Measurements from ENCODE around the gene EIF4H. TPM values are rescaled to one million over a fixed set of nuclear protein-coding genes. Genes with fewer than 3 reads are reported as not detected.

Gene EIF4H
- total and polyA plus RNA-seq, 4 donors, result 125 to 250 (median 223) TPM

DNA sequence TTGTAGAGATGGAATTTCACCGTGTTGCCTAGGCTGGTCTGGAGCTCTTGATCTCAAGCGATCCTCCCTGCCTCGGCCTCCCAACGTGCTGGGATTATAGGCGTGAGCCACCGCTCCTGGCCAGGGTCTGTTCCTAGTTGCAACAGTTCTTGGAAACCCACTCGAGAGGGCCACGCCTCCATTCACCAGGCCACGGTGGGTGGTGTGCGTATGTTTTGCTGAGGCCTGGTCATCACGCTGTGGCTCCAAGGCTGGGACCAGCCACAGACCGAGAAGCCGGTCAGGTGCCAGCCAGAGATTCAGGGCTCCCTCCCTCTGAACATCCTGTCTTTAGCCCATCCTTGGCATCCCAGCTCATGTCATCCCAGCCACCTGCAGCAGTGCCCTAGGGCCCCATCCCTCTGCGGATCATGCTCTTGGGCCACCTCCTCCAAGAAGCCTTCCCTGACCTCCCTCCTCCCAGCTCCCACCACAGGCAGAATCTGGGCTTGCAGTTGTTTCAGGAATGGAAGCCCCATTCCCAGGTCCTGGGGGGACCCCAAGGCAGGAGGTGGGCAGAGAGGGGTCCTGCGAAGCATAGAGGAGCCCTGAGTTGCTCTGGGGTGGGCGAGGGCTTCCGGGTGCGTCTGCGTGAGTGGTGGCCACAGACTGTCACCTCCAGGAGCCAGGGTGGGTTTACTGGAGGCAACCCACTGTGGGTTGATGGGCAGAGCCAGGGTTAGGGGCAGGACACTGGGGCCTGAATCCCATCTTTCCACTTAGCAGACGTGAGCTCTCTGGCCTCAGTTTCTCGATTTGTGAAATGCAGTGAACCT lies 40.9 kb downstream of the EIF4H start:
- TF ChIP-seq, protein P1, sequence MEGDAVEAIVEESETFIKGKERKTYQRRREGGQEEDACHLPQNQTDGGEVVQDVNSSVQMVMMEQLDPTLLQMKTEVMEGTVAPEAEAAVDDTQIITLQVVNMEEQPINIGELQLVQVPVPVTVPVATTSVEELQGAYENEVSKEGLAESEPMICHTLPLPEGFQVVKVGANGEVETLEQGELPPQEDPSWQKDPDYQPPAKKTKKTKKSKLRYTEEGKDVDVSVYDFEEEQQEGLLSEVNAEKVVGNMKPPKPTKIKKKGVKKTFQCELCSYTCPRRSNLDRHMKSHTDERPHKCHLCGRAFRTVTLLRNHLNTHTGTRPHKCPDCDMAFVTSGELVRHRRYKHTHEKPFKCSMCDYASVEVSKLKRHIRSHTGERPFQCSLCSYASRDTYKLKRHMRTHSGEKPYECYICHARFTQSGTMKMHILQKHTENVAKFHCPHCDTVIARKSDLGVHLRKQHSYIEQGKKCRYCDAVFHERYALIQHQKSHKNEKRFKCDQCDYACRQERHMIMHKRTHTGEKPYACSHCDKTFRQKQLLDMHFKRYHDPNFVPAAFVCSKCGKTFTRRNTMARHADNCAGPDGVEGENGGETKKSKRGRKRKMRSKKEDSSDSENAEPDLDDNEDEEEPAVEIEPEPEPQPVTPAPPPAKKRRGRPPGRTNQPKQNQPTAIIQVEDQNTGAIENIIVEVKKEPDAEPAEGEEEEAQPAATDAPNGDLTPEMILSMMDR (IDR thresholded peaks at IDR 0.05; ENCODE audit: control extremely low read depth, extremely low read depth), result no peak
- DNase-seq (no peak), ATAC-seq (ENCODE audit: insufficient read depth, low FRiP score) (no peak)
- no peaks in the 10 kb centered on the region for H3K27me3 ChIP-seq (ENCODE audit: control insufficient read depth in 3 of 3, insufficient read depth in 3 of 3, low read length in 2 of 3)
- H3K4me3 ChIP-seq, result no peak overlapping the region
- WGBS, 2 donors, result 88 to 91% methylated on average over 21 of the region's 21 CpGs
- peaks cover 0 to 1% (median 0%) of the 10 kb centered on the region in 4 donors for H3K36me3 ChIP-seq (ENCODE audit: control insufficient read depth in 4 of 4, insufficient read depth in 4 of 4, low read length in 4 of 4)
- H3K27ac ChIP-seq (ENCODE audit: low read depth in 1 of 2, low read length in 1 of 2), result no peak overlapping the region
- peaks cover 0 to 5% (median 0%) of the 10 kb centered on the region in 5 donors for H3K4me1 ChIP-seq (ENCODE audit: control insufficient read depth in 5 of 5, insufficient read depth in 5 of 5, low read length in 5 of 5)
- no peaks in the 10 kb centered on the region for H3K9me3 ChIP-seq (ENCODE audit: control insufficient read depth in 4 of 4, insufficient read depth in 3 of 4, low read length in 3 of 4)
- no peak overlapping the region for H3K9ac ChIP-seq (ENCODE audit: insufficient read depth in 1 of 2, low read length in 2 of 2)

DNA sequence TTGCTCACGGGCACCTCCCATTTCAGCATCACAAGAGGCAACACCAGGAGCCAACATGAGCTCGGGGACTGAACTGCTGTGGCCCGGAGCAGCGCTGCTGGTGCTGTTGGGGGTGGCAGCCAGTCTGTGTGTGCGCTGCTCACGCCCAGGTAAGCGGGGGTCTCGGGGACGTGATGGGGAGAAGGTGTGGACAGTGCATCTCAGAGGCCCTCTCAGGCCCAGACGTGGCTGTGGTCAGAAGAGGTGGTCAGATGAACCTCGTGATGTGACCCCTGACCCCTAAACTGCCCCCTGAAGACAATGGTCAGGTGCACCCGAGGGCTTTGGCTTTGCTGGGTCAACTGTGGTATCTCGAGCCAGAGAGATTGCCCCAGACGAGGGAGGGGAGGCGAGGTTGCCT lies 41.8 kb downstream of the EIF4H start:
- no peak for DNase-seq
- TF ChIP-seq, protein P1 (IDR thresholded peaks at IDR 0.05; ENCODE audit: control extremely low read depth, extremely low read depth), result no peak
- 68 to 69% methylated on average over 15 of the region's 15 CpGs for WGBS, 2 donors
- Histone ChIP-seq H3K27me3 (ENCODE audit: control insufficient read depth in 3 of 3, insufficient read depth in 3 of 3, low read length in 2 of 3) (no peaks in the 10 kb centered on the region), H3K27ac (ENCODE audit: low read depth in 1 of 2, low read length in 1 of 2) (no peak overlapping the region), H3K36me3 (ENCODE audit: control insufficient read depth in 4 of 4, insufficient read depth in 4 of 4, low read length in 4 of 4) (peaks cover 0 to 3% (median 0%) of the 10 kb centered on the region in 4 donors), H3K4me3 (no peak overlapping the region), H3K9me3 (ENCODE audit: control insufficient read depth in 4 of 4, insufficient read depth in 3 of 4, low read length in 3 of 4) (no peaks in the 10 kb centered on the region), H3K4me1 (ENCODE audit: control insufficient read depth in 5 of 5, insufficient read depth in 5 of 5, low read length in 5 of 5) (peaks cover 0 to 1% (median 0%) of the 10 kb centered on the region in 5 donors), H3K9ac (ENCODE audit: insufficient read depth in 1 of 2, low read length in 2 of 2) (no peak overlapping the region)
- no peak for ATAC-seq (ENCODE audit: insufficient read depth, low FRiP score)

DNA sequence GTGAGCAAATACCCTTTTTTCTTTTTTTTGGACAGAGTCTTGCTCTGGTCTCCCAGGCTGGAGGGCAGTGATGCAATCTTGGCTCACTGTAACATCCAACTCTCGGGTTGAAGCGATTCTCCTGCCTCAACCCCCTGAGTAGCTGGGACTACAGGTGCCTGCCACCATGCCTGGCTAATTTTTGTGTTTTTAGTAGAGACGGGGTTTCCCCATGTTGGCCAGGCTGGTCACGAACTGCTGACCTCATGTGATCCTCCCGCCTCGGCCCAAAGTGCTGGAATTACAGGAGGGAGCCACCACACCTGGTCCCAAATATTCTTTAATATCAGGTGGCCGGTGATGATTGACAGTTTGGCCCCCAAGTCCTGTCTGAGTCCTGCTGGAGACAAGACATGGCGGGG lies 42.2 kb downstream of the EIF4H start:
- Histone ChIP-seq H3K9me3 (ENCODE audit: control insufficient read depth in 4 of 4, insufficient read depth in 3 of 4, low read length in 3 of 4) (no peaks in the 10 kb centered on the region), H3K27me3 (ENCODE audit: control insufficient read depth in 3 of 3, insufficient read depth in 3 of 3, low read length in 2 of 3) (no peaks in the 10 kb centered on the region), H3K36me3 (ENCODE audit: control insufficient read depth in 4 of 4, insufficient read depth in 4 of 4, low read length in 4 of 4) (peaks cover 0 to 3% (median 0%) of the 10 kb centered on the region in 4 donors), H3K9ac (ENCODE audit: insufficient read depth in 1 of 2, low read length in 2 of 2) (no peak overlapping the region), H3K4me1 (ENCODE audit: control insufficient read depth in 5 of 5, insufficient read depth in 5 of 5, low read length in 5 of 5) (peaks cover 0 to 1% (median 0%) of the 10 kb centered on the region in 5 donors), H3K4me3 (no peak overlapping the region), H3K27ac (ENCODE audit: low read depth in 1 of 2, low read length in 1 of 2) (no peak overlapping the region)
- 49 to 67% methylated on average over 8 of the region's 8 CpGs for WGBS, 2 donors
- TF ChIP-seq, protein P1 (IDR thresholded peaks at IDR 0.05; ENCODE audit: control extremely low read depth, extremely low read depth), result no peak
- DNase-seq, result no peak
- ATAC-seq (ENCODE audit: insufficient read depth, low FRiP score), result no peak
